Activated B cell treated with CpG ODN at 0.5 μM for 24 hours (primary cell): ENCODE results near the gene LGR6. TPM values are rescaled to one million over a fixed set of nuclear protein-coding genes. Genes with fewer than 3 reads are reported as not detected.
"Not testable (repeated sequence)": the region's sequence is repeated elsewhere in the genome, so short reads cannot be mapped to it uniquely, and the experiment has no call there.

Experiments
- ATAC-seq: fragments of 200-7000 bp; cut with Tn5 transposase; one replicate; pipeline ENCODE4 v1.10.0; 2021; ENCODE audit warnings: low read depth, mild to moderate bottlenecking, moderate library complexity
- CTCF ChIA-PET: fragments of 350-600 bp; sonication (Branson Sonifier 250); formaldehyde crosslinking; loops from one replicate; lab custom pipeline; 2021; ENCODE audit warnings: antibody characterized with exemption; lab: Charles Lee
- POLR2A ChIA-PET: fragments of 350-600 bp; sonication (Branson Sonifier 250); formaldehyde crosslinking; loops from one replicate; lab custom pipeline; 2021; ENCODE audit warnings: antibody characterized with exemption; lab: Charles Lee
- DNase-seq: peaks from one replicate; pipeline ENCODE4 v3.0.0; 2022
- H3K27ac Mint-ChIP-seq: one replicate; pipeline ENCODE4 v1.8.0; 2020; ENCODE audit warnings: mixed read lengths
- H3K27me3 Mint-ChIP-seq: one replicate; pipeline ENCODE4 v1.8.0; 2021; ENCODE audit warnings: mixed read lengths
- H3K36me3 Mint-ChIP-seq: one replicate; pipeline ENCODE4 v1.8.0; 2021; ENCODE audit warnings: low read depth, mixed read lengths
- H3K4me1 Mint-ChIP-seq: one replicate; pipeline ENCODE4 v1.8.0; 2021; ENCODE audit warnings: mixed read lengths
- H3K4me3 Mint-ChIP-seq: one replicate; pipeline ENCODE4 v1.8.0; 2020; ENCODE audit warnings: mild to moderate bottlenecking, mixed read lengths
- H3K9me3 Mint-ChIP-seq: one replicate; pipeline ENCODE4 v1.8.0; 2020; ENCODE audit warnings: mixed read lengths
- CTCF ChIP-seq: fragments of 200-600 bp; IDR thresholded peaks from one replicate; pipeline ENCODE4 v1.8.0; 2022; ENCODE audit warnings: antibody characterized with exemption, mild to moderate bottlenecking
- intact Hi-C: fragments of 100-400 bp; cut with micrococcal nuclease; formaldehyde crosslinking; loops from one replicate; pipeline ENCODE4 v1.15.1; 2024
- total RNA-seq: library from RNA; stranded (reverse); gene quantifications from 2 replicates; pipeline ENCODE4 v1.2.3, GENCODE V29; 2022

The LGR6 gene
- total RNA-seq, 1 donor from 2014 or later: not detected

- Mint-ChIP-seq H3K36me3 (peaks cover 7% of the 10 kb centered on the region), H3K4me3 (peak within 1 kb of the TSS; percentile 99), H3K4me1 (peaks cover 25% of the 10 kb centered on the region), H3K27ac (peak within 1 kb of the TSS; percentile 93), H3K27me3 (no peaks in the 10 kb centered on the region), H3K9me3 (no peaks in the 10 kb centered on the region)
- DNase-seq (peak; percentile 90), ATAC-seq (peak; percentile 95)
- CTCF ChIA-PET: interaction anchor here (1.4 kb wide), 1 partner anchor 371 kb away, joined by 3 read pairs; no protein-coding TSS in a partner anchor
- POLR2A ChIA-PET: interaction anchor here (0.6 kb wide), 2 partner anchors 14 to 658 kb away, joined by 4 to 5 read pairs; no protein-coding TSS in a partner anchor
- no peak for TF ChIP-seq CTCF
- intact Hi-C loops: loop anchor here (1.0 to 2.0 kb wide), 7 partner anchors 268 to 1513 kb away; partner anchors contain the start of genes KLHL12, PCAT6, PPFIA4 and RABIF
These were observed 155.1 kb downstream of the LGR6 start, which contains the start of gene PPP1R12B for GRCh38 chr1:202348509-202349205. Gene PPP1R12B, plus strand, starts transcription at chr1:202348699. Its CDS starts 153 bp downstream, at chr1:202348852.

- TF ChIP-seq CTCF: no peak
- POLR2A ChIA-PET: no interaction called here
- intact Hi-C loops: loop anchor here (2.0 kb wide), 5 partner anchors 267 to 677 kb away; partner anchors contain the start of genes PCAT6, PPFIA4, RABIF and TMEM183A
- Mint-ChIP-seq H3K4me1 (peaks cover 24% of the 10 kb centered on the region), H3K36me3 (peaks cover 7% of the 10 kb centered on the region), H3K27me3 (no peaks in the 10 kb centered on the region), H3K9me3 (no peaks in the 10 kb centered on the region), H3K27ac (peak overlapping the region; percentile 93), H3K4me3 (peak overlapping the region; percentile 99)
- ATAC-seq (no peak), DNase-seq (no peak)
- CTCF ChIA-PET: interaction anchor here (0.7 to 1.6 kb wide), 3 partner anchors 194 to 380 kb away, joined by 3 to 4 read pairs (median 3); no protein-coding TSS in a partner anchor
These were observed 155.8 kb downstream of the LGR6 start for GRCh38 chr1:202349206-202349928.

GRCh38 chr1:202351725-202352124 is 158.1 kb downstream of the LGR6 start:
- TF ChIP-seq CTCF: no peak
- ATAC-seq (no peak), DNase-seq (no peak)
- intact Hi-C loops: no loop called here
- H3K27me3 Mint-ChIP-seq: no peaks in the 10 kb centered on the region
- H3K27ac Mint-ChIP-seq: no peak overlapping the region
- ChIA-PET CTCF (no interaction called here), POLR2A (no interaction called here)
- H3K4me1 Mint-ChIP-seq: peaks cover 24% of the 10 kb centered on the region
- H3K4me3 Mint-ChIP-seq: no peak overlapping the region
- H3K9me3 Mint-ChIP-seq: no peaks in the 10 kb centered on the region
- H3K36me3 Mint-ChIP-seq: peaks cover 7% of the 10 kb centered on the region

- CTCF ChIA-PET, H3K27ac Mint-ChIP-seq, ATAC-seq, H3K9me3 Mint-ChIP-seq, POLR2A ChIA-PET, intact Hi-C loops, H3K4me3 Mint-ChIP-seq, H3K27me3 Mint-ChIP-seq, H3K36me3 Mint-ChIP-seq, DNase-seq: not testable (repeated sequence)
- H3K4me1 Mint-ChIP-seq: peaks cover 24% of the 10 kb centered on the region
These were observed 159.1 kb downstream of the LGR6 start for GRCh38 chr1:202352583-202353197.

GRCh38 chr1:202355944-202356553 is 162.4 kb downstream of the LGR6 start:
- ChIA-PET POLR2A (no interaction called here), CTCF (no interaction called here)
- no peak overlapping the region for H3K27ac Mint-ChIP-seq
- ATAC-seq (no peak), DNase-seq (no peak)
- H3K4me3 Mint-ChIP-seq: no peak overlapping the region
- TF ChIP-seq CTCF: no peak
- H3K9me3 Mint-ChIP-seq: no peaks in the 10 kb centered on the region
- no peaks in the 10 kb centered on the region for H3K27me3 Mint-ChIP-seq
- no peaks in the 10 kb centered on the region for H3K4me1 Mint-ChIP-seq
- intact Hi-C loops: no loop called here
- H3K36me3 Mint-ChIP-seq: no peaks in the 10 kb centered on the region
